Suppressor macrophage (primary cell): ENCODE results near the gene PCDHGA2.
"Not testable (repeated sequence)": the region's sequence is repeated elsewhere in the genome, so short reads cannot be mapped to it uniquely, and the experiment has no call there.

Experiments
- DNase-seq, 4 experiments: peaks; one replicate each; pipeline ENCODE4 v3.0.0-alpha.2; 2020 to 2022
- total RNA-seq, 17 experiments: gene quantifications; one replicate each; lab custom pipeline; 2026; ENCODE audit warnings: mixed read lengths in 6 of 17, inconsistent platforms in 3 of 17; lab: John Stamatoyannopoulos, UW

The PCDHGA2 gene
- 0 to 1.3 (median 0) reads per million in 17 experiments for total RNA-seq

DNA sequence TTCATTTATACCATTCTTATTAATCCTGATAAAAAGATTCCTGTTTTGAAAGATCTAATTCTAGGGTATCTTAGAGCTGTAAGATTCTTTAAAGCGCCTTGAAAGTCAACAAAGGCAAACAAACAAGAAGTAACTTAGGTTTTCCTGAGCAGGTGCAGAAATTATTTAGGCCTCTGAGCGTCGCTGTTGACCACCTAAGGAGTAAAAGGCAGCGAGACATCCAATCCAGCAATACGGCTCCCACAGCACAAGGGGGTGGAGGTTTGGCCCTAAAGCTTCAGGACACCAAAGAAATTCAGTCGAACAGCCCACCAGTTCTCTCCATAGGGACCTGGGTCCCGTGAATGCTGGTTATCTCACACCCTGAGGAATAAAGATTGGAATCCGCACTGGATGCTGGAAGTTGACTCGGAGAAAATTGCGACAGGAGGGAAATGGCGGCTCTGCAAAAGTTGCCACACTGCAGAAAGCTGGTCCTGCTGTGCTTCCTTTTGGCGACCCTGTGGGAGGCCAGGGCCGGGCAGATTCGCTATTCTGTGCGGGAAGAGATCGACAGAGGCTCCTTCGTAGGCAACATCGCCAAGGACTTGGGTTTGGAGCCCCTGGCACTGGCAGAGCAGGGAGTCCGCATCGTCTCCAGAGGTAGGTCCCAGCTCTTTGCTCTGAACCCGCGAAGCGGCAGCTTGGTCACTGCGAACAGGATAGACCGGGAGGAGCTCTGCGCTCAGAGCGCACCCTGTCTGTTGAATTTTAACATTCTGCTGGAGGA lies at the start of gene PCDHGA2:
TSS of gene PCDHGA2 (plus strand) at position 223 of the 769 bp plus-strand sequence.
- DNase-seq, result peak in 1 of 4 experiments; percentile 32

DNA sequence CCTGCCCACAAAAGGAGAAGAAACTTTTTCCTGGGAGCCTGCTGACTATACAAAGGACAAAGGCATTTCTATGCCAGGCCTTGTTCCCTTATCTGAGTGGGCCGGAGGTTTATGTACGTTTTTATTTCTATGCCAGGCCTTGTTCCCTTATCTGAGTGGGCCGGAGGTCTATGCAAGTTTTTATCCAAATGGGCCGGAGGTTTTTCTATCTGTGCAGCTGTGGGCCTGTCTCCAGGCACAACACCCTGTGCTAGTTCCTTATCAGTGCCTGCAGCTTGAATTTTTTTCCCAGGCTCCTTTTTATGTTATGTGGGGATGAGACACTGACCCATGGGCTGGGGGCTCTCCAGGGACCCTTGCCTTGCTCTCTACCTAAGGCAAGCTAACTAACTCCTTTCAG lies 40.2 kb upstream of the PCDHGA2 start:
- DNase-seq, result no peak

DNA sequence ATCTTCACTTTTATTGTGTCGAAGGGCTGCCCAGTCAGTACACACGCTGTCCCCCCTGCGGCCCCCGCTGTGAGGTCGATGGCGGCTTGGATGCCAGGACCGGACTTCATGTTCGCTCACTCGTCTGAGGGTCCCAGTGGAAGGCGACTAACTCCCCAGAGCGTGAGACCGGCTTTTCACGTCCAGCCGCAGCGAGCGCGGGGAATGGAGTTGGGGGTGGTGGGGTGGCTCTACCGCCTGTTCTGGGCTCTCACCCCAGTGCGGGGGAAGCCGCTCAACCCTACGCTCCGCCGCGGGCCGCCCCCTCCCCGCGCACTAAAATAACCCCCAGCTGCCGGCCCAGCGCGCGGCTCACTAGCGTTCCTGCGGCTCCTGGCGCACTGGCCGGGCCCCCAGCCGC lies 34.8 kb upstream of the PCDHGA2 start, which contains the start of gene SLC25A2:
TSS of gene SLC25A2 (minus strand) at position 294 of the 400 bp plus-strand sequence. CDS start at position 110, 184 bp downstream.
- no peak for DNase-seq

DNA sequence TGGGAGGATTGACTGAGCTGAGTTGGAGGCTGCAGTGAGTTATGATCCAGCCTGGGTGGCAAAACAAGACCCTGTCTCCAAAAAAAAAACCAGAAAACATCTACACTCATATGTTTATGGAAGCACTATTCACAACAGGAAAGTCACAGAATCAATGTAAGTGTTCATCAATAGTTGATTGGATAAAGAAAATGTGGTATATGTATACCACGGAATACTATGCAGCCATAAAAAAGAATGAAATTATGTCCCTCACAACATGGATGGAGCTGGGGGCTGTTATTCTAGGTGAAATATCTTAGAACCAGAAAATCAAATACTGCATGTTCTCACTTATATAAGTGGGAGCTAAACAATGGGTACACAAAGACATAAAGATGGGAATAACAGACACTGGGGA lies 31.9 kb upstream of the PCDHGA2 start:
- no peak for DNase-seq

DNA sequence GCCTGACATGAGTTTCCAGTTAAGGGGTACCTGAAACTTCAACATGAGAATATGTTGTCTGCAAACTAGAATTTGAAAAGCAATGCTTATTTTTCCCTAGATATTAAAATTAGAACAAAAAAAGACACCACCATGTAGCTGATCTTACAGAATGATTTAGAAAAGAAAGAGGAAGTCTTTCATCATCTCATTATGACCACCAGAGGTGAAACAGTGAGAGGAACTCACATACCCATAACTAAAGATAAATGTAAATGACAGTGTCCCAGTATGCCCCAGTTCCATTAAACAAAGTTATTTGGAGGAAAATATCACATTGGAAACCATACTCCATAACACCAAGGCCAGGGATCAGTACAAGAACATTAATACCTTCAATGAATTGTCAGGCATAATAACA lies 24.8 kb upstream of the PCDHGA2 start:
- no peak for DNase-seq

DNA sequence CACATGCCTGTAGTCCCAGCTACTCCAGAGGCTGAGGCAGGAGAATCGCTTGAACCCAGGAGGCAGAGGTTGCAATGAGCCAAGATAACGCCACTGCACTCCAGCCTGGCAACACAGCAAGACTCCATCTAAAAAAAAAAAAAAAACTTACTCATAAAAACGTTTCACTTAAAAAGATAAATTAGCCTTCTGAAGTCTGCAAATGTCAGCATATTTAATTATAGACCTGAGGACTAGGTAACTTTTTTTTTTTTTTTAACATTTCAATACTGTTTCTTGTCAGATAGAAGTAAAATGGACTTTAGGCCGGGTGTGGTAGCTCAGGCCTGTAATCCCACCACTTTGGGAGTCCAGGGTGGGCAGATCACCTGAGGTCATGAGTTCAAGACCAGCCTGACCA lies 21.6 kb upstream of the PCDHGA2 start:
- DNase-seq, result not testable (repeated sequence)

DNA sequence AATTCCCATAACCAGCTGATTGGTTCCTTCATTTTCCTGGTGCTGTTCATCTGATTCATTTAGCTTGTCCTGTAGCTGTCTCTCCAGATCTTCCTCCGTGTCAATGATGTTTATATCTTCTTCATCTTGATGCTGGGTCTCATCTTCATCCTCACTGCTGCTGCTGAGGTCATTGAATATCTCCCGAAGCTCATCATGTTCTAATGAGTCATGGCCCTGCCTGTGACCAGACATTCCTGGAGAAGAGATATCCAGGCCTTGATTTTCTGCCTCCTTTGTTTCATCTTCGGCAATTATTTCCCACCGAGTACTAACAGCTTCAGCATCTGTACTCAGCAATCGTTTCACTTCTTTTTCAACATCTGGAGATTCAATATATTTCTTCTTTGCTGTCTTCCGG lies 19.4 kb upstream of the PCDHGA2 start:
- no peak for DNase-seq

DNA sequence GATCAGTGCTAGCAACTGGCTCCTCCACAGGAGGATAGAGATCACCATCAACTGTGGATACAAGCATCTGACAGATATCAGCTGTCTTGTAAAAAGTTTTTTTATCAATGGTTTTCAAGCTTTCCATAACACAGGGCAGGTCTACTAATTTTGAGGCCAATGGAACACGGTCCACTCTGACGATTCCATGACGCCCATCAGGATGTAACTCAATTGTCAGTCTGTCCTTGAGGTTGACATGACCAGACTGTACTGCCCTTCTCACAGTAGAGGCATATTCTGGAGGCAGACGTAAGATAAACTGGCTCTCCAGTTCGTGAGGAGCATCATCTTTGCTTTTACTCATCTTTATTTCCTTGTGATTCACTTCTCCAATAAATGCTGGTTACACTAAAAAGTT lies 18.9 kb upstream of the PCDHGA2 start:
- DNase-seq, result no peak

DNA sequence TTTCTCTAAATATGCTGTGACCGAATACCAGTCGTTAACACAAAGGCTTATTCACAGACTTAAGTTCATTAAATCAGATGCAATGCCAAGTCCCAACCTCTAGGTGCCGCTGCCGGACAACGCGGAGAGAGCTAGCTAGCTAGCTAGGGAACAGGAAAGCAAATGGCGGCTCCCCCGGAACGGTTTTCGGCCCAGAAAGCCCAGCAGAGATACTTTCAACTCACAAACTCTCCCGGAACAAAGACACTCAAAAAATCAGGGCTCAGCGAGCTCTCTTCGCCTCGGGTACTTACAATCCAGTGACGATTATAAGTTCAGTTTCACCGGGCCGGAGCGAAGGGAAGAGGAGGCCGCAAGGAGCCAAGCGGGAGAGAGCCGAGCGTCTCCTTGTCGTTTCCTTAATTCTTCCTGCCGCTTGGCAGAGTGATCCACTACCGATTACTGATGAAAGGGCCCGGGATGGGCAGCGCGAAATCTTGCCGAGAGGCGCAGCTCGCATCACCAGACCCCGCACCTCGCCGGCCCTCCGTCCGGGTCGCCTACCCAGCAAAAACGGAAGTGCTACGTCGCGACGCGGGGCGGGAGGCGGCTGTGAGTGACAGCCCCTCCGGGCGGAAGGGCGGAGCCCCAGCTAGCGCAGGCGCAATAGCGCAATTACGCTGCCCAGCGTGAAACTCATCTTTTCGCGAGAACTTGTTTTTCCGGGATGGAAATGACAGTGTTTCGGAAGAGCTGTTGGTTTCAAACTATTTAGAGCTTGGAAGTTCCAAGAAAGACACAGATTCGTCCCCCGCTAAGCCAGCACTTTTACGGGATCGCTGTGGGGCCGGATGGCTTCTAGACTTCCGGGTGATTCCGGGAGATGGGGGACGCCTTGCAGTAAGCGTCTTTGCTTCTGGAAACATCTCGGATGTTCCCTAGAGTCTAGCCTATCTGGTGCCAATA lies 18.1 kb upstream of the PCDHGA2 start, which contains the start of gene TAF7:
TSS of gene TAF7 (minus strand) at position 560 of the 945 bp plus-strand sequence. CDS start 740 bp downstream, outside the sequence.
- DNase-seq, result peak; percentile 96 to 98 (median 97)

DNA sequence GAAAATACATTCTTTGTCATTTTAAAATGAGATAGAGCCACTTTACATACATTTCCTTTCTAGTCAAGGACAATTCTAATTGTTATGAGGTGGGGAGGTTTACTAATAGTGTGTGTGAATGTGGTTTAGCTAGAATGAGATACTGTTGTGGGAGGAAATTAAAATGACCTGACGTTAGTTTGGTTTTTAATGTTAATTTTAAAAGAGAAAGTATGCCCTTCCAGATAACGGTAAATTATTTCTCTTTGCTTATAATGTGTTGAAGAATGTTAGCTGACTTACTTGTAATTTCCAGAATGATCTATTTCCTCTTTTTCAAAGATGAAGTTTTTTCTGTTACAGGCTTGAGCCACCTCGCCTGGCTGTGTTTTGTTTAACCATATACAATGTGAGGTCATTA lies 16.3 kb upstream of the PCDHGA2 start:
- no peak for DNase-seq

DNA sequence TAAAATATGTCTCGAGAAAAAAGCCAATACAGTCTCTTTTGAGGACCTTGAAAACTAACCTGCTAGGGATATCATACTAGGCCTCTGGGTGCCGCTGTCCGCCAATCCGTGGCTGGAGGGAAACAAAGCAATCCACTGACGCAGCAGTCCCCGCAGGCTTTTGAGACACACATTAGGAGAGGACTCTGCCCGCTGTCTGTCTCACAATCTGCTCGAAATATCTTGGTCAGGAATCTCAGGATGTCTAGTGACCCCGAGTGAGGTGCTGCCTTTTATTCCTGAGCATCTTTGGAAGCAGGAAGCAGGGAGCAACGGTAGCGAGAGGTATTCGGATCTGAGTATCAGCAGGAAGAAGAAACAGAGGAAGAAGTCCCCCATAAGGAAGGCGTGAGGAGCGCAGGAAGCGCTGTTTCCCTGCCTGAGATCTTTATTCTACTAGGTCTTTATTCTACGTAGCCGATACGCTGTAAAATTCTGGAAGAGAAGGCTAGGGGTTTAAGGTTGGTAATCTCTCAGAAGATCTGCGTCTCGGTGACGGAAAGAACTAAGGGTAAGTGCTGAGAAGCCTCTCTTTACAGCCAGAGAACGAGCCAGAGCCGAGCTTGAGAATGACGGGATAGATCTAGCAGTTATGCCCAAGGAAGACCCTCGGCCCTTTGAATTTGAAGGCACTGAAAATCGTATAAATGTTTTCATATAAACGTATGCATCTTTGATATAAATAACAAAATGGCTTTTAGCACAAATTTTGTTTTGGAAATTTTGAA lies 12.3 kb upstream of the PCDHGA2 start:
- DNase-seq, result peak; percentile 33 to 56 (median 46)

DNA sequence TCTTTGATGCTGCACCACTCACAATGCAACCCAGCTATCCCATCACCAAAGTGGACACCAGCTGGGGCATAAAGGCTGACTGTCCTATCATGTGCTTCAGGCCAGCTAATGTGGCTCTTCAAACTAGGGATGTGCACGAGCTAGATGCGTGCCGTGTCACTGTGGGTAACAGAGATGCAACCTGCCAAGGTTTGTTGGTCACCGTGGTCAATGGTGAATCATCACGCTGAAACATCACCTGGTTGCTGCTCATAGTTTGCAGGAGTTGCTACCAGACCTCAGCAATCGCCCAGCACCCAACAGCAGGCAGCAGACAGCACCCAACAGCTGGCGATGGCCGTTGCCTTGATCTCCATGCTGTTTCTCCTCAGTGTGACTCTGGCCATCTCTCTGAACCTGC lies 10.3 kb upstream of the PCDHGA2 start:
- no peak for DNase-seq

DNA sequence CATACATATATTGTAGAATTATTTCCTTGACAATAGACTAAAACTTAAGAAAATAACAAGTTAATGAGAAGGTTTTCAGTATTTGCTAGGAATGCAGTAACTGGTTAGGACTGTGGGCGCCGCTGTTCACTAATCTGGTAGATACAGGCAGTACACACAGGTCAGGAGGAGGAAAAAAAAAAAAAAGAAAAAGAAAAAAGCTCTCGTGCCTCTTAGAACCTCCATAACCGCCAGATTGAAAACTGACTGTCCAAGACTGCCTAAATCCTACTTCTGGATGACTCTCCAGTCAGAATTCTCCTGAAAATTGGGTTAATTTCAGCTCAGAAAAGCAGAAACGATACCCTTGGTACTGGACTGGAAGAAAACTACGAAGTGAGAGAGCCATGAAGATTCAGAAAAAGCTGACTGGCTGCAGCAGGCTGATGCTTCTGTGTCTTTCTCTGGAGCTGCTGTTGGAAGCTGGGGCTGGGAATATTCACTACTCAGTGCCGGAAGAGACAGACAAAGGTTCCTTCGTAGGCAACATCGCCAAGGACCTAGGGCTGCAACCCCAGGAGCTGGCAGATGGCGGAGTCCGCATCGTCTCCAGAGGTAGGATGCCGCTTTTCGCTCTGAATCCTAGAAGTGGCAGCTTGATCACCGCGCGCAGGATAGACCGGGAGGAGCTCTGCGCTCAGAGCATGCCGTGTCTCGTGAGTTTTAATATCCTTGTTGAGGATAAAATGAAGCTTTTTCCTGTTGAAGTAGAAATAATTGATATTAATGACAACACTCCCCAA lies 8.1 kb upstream of the PCDHGA2 start, which contains the start of gene PCDHGA1:
TSS of gene PCDHGA1 (plus strand) at position 216 of the 782 bp plus-strand sequence.
- no peak for DNase-seq

DNA sequence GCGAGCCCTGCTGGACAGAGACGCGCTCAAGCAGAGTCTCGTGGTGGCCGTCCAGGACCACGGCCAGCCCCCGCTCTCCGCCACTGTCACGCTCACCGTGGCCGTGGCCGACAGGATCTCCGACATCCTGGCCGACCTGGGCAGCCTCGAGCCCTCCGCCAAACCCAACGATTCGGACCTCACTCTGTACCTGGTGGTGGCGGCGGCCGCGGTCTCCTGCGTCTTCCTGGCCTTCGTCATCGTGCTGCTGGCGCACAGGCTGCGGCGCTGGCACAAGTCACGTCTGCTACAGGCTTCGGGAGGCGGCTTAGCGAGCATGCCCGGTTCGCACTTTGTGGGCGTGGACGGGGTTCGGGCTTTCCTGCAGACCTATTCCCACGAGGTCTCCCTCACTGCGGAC lies 6.0 kb upstream of the PCDHGA2 start:
- not testable (repeated sequence) for DNase-seq

DNA sequence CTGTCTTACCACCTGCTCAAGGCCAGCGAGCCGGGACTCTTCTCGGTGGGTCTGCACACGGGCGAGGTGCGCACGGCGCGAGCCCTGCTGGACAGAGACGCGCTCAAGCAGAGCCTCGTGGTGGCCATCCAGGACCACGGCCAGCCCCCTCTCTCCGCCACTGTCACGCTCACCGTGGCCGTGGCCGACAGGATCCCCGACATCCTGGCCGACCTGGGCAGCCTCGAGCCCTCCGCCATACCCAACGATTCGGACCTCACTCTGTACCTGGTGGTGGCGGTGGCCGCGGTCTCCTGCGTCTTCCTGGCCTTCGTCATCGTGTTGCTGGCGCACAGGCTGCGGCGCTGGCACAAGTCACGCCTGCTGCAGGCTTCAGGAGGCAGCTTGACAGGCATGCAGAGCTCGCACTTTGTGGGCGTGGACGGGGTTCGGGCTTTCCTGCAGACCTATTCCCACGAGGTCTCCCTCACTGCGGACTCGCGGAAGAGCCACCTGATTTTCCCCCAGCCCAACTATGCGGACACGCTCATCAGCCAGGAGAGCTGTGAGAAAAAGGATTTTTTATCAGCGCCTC lies 2.3 kb downstream of the PCDHGA2 start:
- not testable (repeated sequence) for DNase-seq

DNA sequence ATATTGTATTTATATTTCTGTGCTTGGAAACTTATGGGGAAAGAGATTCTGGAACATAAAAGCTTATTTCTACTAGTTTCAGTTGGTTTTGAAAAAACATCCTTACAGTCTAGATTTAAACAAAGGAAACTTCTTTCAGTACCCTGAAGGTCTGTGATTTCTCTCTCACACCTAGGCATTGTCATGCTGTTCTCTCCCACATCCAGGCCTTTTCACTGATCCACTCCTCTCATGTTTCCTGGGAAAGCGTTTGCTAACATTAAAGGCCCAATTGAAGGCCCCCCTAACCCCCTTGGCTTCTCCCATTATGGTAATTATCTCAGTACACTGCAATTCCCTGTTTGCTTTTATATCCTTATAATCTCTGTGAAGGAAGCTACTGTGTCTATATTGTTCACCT lies 4.2 kb downstream of the PCDHGA2 start:
- DNase-seq, result no peak

DNA sequence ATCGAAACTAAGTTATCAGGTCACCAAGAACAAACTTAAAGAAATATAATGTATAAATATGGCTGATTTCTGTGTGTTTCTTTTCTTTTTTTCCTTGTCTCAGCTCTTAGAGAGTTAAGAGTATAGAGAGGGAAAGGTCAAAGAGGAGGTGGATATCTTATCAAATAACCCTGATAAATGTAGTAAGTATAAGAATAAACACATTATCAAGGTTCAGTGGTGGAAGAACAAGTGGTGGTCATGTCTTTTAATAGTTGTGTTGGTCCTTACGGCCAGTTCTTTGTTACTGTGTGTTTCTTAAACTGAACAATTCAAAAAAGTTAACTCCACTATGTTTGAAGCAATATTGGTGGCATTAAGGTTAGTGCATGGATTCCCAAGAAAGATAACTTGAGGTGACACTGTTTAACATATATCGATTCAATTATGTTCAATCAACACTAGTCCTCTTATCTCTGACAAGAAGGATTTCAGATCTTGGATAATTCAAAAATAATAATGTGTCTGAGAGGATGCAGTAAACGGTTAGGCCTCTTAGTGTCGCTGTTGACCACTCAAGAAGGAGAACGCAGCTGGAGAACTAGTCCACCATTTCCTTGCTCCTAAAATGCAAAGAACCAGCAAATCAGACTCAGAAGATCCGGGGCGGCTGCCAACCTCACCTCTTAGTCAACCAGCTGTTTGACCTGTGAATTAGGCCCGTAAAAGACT lies 4.8 kb downstream of the PCDHGA2 start, which contains the start of gene PCDHGA3:
TSS of gene PCDHGA3 (plus strand) at position 588 of the 711 bp plus-strand sequence. CDS start 205 bp downstream, outside the sequence.
- peak; percentile 9 to 44 (median 24) for DNase-seq

DNA sequence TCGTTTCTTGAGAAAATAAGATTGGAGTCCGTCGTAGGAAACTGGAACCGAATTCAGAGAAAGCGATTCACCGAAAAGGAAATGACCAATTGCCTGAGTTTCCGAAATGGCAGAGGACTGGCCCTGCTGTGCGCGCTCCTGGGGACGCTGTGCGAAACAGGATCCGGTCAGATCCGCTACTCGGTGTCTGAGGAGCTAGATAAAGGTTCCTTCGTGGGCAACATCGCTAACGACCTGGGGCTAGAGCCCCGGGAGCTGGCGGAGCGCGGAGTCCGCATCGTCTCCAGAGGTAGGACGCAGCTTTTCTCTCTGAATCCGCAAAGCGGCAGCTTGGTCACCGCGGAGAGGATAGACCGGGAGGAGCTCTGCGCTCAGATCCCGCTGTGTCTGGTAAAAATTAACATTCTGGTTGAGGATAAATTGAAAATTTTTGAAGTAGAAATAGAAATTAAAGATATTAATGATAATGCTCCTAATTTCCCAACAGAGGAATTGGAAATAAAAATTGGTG lies 5.4 kb downstream of the PCDHGA2 start:
- DNase-seq, result no peak

DNA sequence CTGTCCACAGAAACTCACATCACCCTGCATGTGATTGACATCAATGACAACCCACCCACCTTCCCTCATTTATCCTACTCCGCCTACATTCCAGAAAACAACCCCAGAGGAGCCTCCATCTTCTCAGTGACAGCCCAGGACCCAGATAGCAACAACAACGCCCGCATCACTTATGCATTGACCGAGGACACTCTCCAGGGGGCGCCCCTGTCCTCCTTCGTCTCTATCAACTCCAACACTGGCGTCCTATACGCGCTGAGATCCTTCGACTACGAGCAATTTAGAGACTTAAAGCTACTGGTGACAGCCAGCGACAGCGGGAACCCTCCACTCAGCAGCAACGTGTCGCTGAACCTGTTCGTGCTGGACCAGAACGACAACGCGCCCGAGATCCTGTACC lies 6.8 kb downstream of the PCDHGA2 start:
- DNase-seq, result no peak

DNA sequence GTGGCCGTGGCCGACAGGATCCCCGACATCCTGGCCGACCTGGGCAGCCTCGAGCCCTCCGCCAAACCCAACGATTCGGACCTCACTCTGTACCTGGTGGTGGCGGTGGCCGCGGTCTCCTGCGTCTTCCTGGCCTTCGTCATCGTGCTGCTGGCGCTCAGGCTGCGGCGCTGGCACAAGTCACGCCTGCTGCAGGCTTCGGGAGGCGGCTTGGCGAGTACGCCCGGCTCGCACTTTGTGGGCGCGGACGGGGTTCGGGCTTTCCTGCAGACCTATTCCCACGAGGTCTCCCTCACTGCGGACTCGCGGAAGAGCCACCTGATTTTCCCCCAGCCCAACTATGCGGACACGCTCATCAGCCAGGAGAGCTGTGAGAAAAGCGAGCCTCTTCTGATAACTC lies 7.5 kb downstream of the PCDHGA2 start:
- not testable (repeated sequence) for DNase-seq
